Ovary (tissue), 9 donors: Measurements from ENCODE around the gene PRSS8. TPM values are rescaled to one million over a fixed set of nuclear protein-coding genes. Genes with fewer than 3 reads are reported as not detected.

ENCODE experiments used
- DNase-seq, 5 donors: peaks; one replicate each; pipeline ENCODE4 v3.0.0-alpha.2; 2019 to 2020
- H3K27ac ChIP-seq, 2 donors: fragments of 200-600 bp; one replicate each; pipeline versions ENCODE4 v1.5.1 to v1.8.0; 2019 to 2022
- H3K27me3 ChIP-seq: fragments of 200-600 bp; one replicate; pipeline ENCODE4 v1.8.0; 2022
- H3K36me3 ChIP-seq: fragments of 200-600 bp; sonication (generic); one replicate; pipeline ENCODE4 v1.5.1; 2019
- H3K4me1 ChIP-seq: one replicate; pipeline ENCODE4 v1.8.1; 2013; ENCODE audit warnings: mild to moderate bottlenecking, moderate library complexity; ENCODE audit not compliant: insufficient read depth
- H3K4me3 ChIP-seq: fragments of 200-600 bp; sonication (generic); one replicate; pipeline ENCODE4 v1.5.1; 2017
- H3K9me3 ChIP-seq, 2 donors: fragments of 200-600 bp in 1 of 2; sonication (generic) in 1 of 2; one replicate each; pipeline versions ENCODE4 v1.5.1 to v1.8.1; 2013 to 2019; ENCODE audit warnings: mild to moderate bottlenecking in 1 of 2, moderate library complexity in 1 of 2
- CTCF ChIP-seq, 3 donors: fragments of 450-650 bp in 2 of 3; fragments of 200-600 bp in 1 of 3; IDR thresholded peaks; one replicate each; pipeline versions ENCODE4 v1.5.1 to v1.8.0; 2016 to 2022; ENCODE audit warnings: antibody characterized with exemption in 3 of 3, mild to moderate bottlenecking in 1 of 3
- EP300 ChIP-seq: sonication (generic); formaldehyde crosslinking; IDR thresholded peaks from one replicate; pipeline ENCODE4 v1.6.1; 2017; ENCODE audit warnings: antibody characterized with exemption
- POLR2A ChIP-seq: fragments of 450-650 bp; IDR thresholded peaks from one replicate; pipeline ENCODE4 v1.6.1; 2017; ENCODE audit warnings: antibody characterized with exemption, mild to moderate bottlenecking, moderate library complexity
- WGBS, 3 donors: extraction: QIAGEN DNeasy Blood & Tissue Kit in 1 of 3; methylation state at CpG; one replicate each; pipeline versions ENCODE4 v1.1.5 to v1.1.7; 2013 to 2017; 5-methylcytosine and 5-hydroxymethylcytosine counted together
- intact Hi-C, 4 donors: fragments of 100-400 bp; cut with DNase I; formaldehyde crosslinking; loops; one replicate each; pipeline versions ENCODE4 v1.11.0 to v1.15.1; 2022 to 2023
- polyA plus RNA-seq, 2 donors: library from polyadenylated mRNA; stranded (reverse); fragments of 200-250 nt in 1 of 2; fragments of 350-450 nt in 1 of 2; fragmentation: Illumina TruSeq in 1 of 2; extraction: RNeasy Lipid Tissue Mini Kit (QIAGEN cat#74804) in 1 of 2; gene quantifications; one replicate each; pipeline ENCODE4 v1.2.3, GENCODE V29; 2013 to 2014
- total RNA-seq, 7 donors: library from RNA; depleted of rRNA in 2 of 7; stranded (reverse); fragments of >200 nt in 2 of 7; fragmentation: NEBNext Ultra II Directional in 3 of 7; extraction: Animal tissue kit (Norgen Biotek cat#: 25700) in 3 of 7; gene quantifications; one replicate each; pipeline versions ENCODE4 v1.1.0 to v1.2.4, GENCODE V29; 2016 to 2023
- donor health status: DM: no; HTN: no; CAD: no; lungs with moderate emphysema.
- donor health status: DM: no; HTN: no; CAD: no.
- donor health status: Bipolar disorder and iron deficiency.
- donor health status: DM: yes; HTN: yes; CAD: no.
- donor health status: DM: no; HTN: no; CAD: no.
- donor health status: DM: yes; HTN: yes; CAD: no.

The PRSS8 gene
- total and polyA plus RNA-seq, 9 donors = 0.05 to 47.0 (median 1.9) TPM; not detected in 3

GRCh38 chr16:31113121-31114120, 22.1 kb downstream of the PRSS8 start:
- Histone ChIP-seq H3K9me3 (no peaks in the 10 kb centered on the region), H3K36me3 (no peaks in the 10 kb centered on the region), H3K4me1 (peaks cover 7% of the 10 kb centered on the region), H3K27me3 (no peaks in the 10 kb centered on the region), H3K27ac (no peak overlapping the region), H3K4me3 (no peak overlapping the region)
- no peak for DNase-seq
- intact Hi-C loops = loop anchor here in 1 of 4 donors (10.0 kb wide), 1 partner anchor 159 kb away; the partner anchor contains the start of gene SETD1A
- TF ChIP-seq POLR2A (no peak), EP300 (no peak), CTCF (IDR thresholded peaks at IDR 0.05) (no peak)
- WGBS, 3 donors = 66 to 73% (median 69%) methylated on average over 5 of the region's 5 CpGs

GRCh38 chr16:31112711-31113110, 22.8 kb downstream of the PRSS8 start:
- no peaks in the 10 kb centered on the region for H3K27me3 ChIP-seq
- H3K9me3 ChIP-seq = no peaks in the 10 kb centered on the region
- TF ChIP-seq POLR2A (no peak), EP300 (no peak), CTCF (IDR thresholded peaks at IDR 0.05) (no peak)
- no peak overlapping the region for H3K4me3 ChIP-seq
- 33 to 51% (median 47%) methylated on average over 2 of the region's 2 CpGs for WGBS, 3 donors
- intact Hi-C loops = loop anchor here in 1 of 4 donors (10.0 kb wide), 1 partner anchor 158 kb away; the partner anchor contains the start of gene SETD1A
- H3K27ac ChIP-seq = no peak overlapping the region
- H3K36me3 ChIP-seq = no peaks in the 10 kb centered on the region
- DNase-seq = no peak
- H3K4me1 ChIP-seq = peaks cover 7% of the 10 kb centered on the region

GRCh38 chr16:31111881-31112466, 23.6 kb downstream of the PRSS8 start:
- Histone ChIP-seq H3K27ac (no peak overlapping the region), H3K4me1 (peaks cover 5% of the 10 kb centered on the region), H3K27me3 (no peaks in the 10 kb centered on the region), H3K4me3 (no peak overlapping the region), H3K9me3 (no peaks in the 10 kb centered on the region), H3K36me3 (no peaks in the 10 kb centered on the region)
- TF ChIP-seq POLR2A = no peak
- no peak for TF ChIP-seq CTCF (IDR thresholded peaks at IDR 0.05)
- TF ChIP-seq EP300 = no peak
- no peak for DNase-seq
- intact Hi-C loops = loop anchor here in 1 of 4 donors (10.0 kb wide), 1 partner anchor 157 kb away; the partner anchor contains the start of gene SETD1A
- WGBS, 3 donors = 85 to 89% (median 89%) methylated on average over 23 of the region's 23 CpGs
